Neuron (in vitro differentiated cells): Measurements from ENCODE around the gene NEDD4L.

ENCODE experiments used
- H2AFZ ChIP-seq: one replicate; pipeline ENCODE4 v1.6.1; 2013; ENCODE audit warnings: low read depth, mild to moderate bottlenecking, inconsistent platforms, low read length, moderate library complexity
- H3K27me3 ChIP-seq: one replicate; pipeline ENCODE4 v1.6.1; 2013; ENCODE audit warnings: low read length; ENCODE audit not compliant: insufficient read depth
- H3K36me3 ChIP-seq: one replicate; pipeline ENCODE4 v1.6.1; 2013; ENCODE audit warnings: low read length; ENCODE audit not compliant: insufficient read depth
- H3K4me1 ChIP-seq: one replicate; pipeline ENCODE4 v1.6.1; 2013; ENCODE audit warnings: low read length; ENCODE audit not compliant: insufficient read depth
- H3K4me3 ChIP-seq: 2 replicates; pipeline ENCODE4 v1.5.1; 2013; ENCODE audit warnings: mild to moderate bottlenecking, low read length, moderate library complexity
- H3K9me3 ChIP-seq: one replicate; pipeline ENCODE4 v1.6.1; 2013; ENCODE audit warnings: low read length

Gene NEDD4L

DNA sequence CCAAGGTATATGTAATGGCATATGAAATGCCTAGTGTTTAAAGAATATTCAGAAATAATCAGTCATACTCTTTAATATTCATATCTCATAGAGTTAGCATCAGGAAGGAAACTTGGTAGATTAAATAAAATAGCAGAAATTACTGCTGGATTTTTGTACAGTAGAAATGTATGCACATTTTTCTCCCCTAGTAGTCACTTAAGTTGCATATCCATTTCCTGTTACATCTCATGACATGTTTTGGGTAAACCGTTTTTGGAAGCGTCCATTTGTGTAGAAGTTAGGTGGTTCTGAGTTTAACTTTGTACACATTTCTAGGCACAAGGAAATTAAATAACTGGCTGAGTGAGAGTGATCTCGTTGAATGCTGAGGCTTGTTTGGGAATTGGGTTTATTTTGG lies 21.9 kb downstream of the NEDD4L start:
- Histone ChIP-seq H3K9me3 (peaks cover 4% of the 10 kb centered on the region), H3K4me1 (peaks cover 3% of the 10 kb centered on the region), H3K36me3 (no peaks in the 10 kb centered on the region), H3K27me3 (no peaks in the 10 kb centered on the region), H3K4me3 (no peak overlapping the region), H2AFZ (no peak overlapping the region)

- Histone ChIP-seq H3K4me3 (no peak overlapping the region), H3K4me1 (peaks cover 3% of the 10 kb centered on the region), H3K9me3 (peaks cover 4% of the 10 kb centered on the region), H3K36me3 (no peaks in the 10 kb centered on the region), H2AFZ (no peak overlapping the region), H3K27me3 (no peaks in the 10 kb centered on the region)
Observed at GRCh38 chr18:58067601-58068000, 23.6 kb downstream of the NEDD4L start.

DNA sequence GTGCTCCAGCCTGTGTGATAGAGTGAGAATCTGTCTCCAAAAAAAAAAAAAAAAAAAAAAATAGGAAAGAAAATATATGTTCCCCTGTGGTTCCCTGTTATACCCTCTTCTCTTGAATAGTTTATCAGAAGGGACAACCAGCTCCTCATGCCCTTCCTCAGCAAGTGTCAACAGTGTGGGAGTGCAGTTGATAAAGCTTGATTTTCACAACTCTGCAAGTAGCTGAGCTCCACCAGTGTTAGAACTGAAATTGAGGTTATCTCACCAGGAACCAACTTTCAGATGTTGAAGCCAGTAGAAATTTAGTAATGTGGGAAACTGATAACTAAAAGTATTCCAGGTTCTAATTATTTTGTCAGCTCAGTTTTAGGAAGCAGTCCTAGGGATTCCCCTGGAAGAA lies 25.1 kb downstream of the NEDD4L start:
- H3K4me3 ChIP-seq = no peak overlapping the region
- H3K36me3 ChIP-seq = no peaks in the 10 kb centered on the region
- peaks cover 7% of the 10 kb centered on the region for H3K9me3 ChIP-seq
- no peak overlapping the region for H2AFZ ChIP-seq
- H3K4me1 ChIP-seq = peaks cover 3% of the 10 kb centered on the region
- H3K27me3 ChIP-seq = no peaks in the 10 kb centered on the region

DNA sequence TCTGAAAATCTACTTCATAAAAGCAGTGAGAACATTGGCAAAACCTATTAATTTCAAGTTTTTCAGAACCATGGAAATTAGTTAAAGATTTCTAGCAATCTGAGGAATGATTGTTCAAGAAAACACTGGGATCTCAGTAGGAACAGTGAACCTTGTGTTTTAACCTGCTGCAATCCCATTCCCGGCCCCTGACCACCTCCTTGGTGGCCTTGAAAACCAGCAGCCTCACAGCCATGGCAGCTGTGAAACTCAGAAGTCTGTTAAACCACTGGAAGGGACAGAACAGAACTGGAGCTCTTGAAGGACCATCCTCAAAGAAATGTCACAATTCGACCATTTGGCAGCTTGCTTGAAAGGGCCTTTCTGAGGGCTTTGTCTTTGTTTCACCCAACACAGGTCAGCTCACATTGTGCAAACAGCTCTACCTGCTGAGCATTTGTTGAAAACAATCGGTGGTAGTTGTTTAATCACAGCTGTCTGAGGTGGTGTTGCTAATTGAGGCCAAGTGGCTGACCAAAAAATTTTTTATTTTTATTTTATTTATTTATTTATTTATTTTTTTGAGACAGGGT lies 25.8 kb downstream of the NEDD4L start:
- peaks cover 3% of the 10 kb centered on the region for H3K4me1 ChIP-seq
- no peaks in the 10 kb centered on the region for H3K36me3 ChIP-seq
- no peak overlapping the region for H3K4me3 ChIP-seq
- H3K27me3 ChIP-seq = no peaks in the 10 kb centered on the region
- peaks cover 7% of the 10 kb centered on the region for H3K9me3 ChIP-seq
- no peak overlapping the region for H2AFZ ChIP-seq

DNA sequence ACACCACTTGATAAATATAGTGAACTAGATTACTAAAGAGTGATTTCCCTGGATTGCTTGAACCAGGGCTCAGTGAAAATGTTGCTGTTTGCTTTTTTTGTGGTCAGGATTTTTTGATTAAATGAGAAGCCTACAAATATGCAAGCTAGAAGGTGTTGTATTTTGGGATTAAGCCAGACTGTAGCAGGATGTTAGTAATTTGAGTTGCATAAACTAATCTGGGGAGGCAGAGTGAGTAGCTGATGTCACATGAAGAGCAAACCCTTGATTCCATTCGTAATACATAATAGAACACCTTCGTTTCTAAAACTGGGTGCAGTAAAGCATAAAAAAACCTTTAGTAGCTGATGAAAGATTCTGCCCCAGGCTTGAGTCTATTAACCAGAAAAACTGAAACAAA lies 32.0 kb downstream of the NEDD4L start:
- Histone ChIP-seq H3K4me3 (no peak overlapping the region), H3K27me3 (no peaks in the 10 kb centered on the region), H2AFZ (no peak overlapping the region), H3K4me1 (no peaks in the 10 kb centered on the region), H3K36me3 (no peaks in the 10 kb centered on the region), H3K9me3 (peaks cover 3% of the 10 kb centered on the region)

DNA sequence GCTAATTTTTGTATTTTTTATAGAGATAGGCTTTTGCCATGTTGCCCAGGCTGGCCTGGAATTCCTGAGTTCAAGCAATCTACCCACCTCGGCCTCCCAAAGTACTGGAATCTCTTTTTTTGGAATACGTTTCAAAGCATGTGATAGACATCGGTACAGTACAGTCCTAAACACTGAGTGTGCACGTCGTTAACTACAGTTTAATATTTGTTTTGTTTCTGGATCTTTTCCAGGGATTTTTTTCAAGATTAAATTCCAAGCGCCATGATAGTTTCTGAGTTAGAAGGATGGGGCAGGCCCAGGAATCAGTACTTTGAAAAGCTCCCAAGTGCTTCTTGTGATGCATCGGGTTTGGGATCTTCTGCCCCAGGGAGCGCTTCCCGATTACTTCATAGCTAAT lies 33.3 kb downstream of the NEDD4L start:
- H3K4me3 ChIP-seq = no peak overlapping the region
- H3K27me3 ChIP-seq = no peaks in the 10 kb centered on the region
- H3K36me3 ChIP-seq = no peaks in the 10 kb centered on the region
- no peaks in the 10 kb centered on the region for H3K4me1 ChIP-seq
- peaks cover 3% of the 10 kb centered on the region for H3K9me3 ChIP-seq
- no peak overlapping the region for H2AFZ ChIP-seq

GRCh38 chr18:58078889-58079573 lies 35.0 kb downstream of the NEDD4L start:
- Histone ChIP-seq H3K4me3 (no peak overlapping the region), H3K36me3 (no peaks in the 10 kb centered on the region), H2AFZ (no peak overlapping the region), H3K4me1 (no peaks in the 10 kb centered on the region), H3K9me3 (no peaks in the 10 kb centered on the region), H3K27me3 (no peaks in the 10 kb centered on the region)

- Histone ChIP-seq H2AFZ (no peak overlapping the region), H3K4me3 (no peak overlapping the region), H3K36me3 (no peaks in the 10 kb centered on the region), H3K27me3 (no peaks in the 10 kb centered on the region), H3K4me1 (no peaks in the 10 kb centered on the region), H3K9me3 (no peaks in the 10 kb centered on the region)
Observed at GRCh38 chr18:58080451-58080850, 36.4 kb downstream of the NEDD4L start.

DNA sequence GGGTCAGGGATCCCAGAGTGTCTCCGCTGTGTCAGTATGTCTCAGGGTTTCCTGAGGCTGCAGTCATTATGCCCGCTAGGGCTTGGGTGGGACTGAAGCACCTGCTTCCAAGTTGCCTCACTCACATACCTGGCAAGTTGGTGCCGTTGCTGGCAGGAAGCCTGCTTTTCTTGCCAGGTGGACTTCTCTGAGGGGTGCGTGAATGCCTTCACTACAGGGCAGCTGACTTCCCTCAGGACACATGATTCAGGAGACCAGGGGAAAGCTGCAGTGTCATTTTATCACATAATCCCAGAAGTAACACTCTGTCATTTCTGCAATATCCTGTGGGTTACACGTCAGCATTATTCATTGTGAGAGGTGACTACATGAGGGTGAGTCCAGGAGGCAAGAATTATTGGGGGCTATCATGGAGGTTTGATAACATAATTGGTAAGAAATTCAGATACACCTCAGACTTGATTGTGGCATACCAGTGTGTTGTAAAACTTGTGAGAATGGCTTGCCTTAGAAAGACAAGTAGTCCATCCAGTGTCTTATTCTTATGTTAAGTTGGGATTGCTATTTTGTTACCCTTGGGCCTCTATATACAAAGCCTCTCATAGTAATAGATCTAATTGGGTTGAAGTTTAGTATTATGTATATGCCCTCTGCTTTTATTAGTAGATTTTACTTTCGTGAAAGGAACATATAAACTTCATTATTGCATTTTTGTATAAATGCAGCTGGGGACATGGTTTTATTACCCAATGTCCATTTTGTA lies 44.1 kb downstream of the NEDD4L start:
- Histone ChIP-seq H2AFZ (no peak overlapping the region), H3K4me1 (no peaks in the 10 kb centered on the region), H3K4me3 (no peak overlapping the region)

GRCh38 chr18:58088691-58089065 lies 44.7 kb downstream of the NEDD4L start:
- Histone ChIP-seq H3K27me3 (no peaks in the 10 kb centered on the region), H3K9me3 (no peaks in the 10 kb centered on the region), H3K4me1 (no peaks in the 10 kb centered on the region), H3K4me3 (no peak overlapping the region), H3K36me3 (no peaks in the 10 kb centered on the region), H2AFZ (no peak overlapping the region)

More for the DNA sequence above, 44.1 kb downstream of the NEDD4L start:
- Histone ChIP-seq H3K36me3 (no peaks in the 10 kb centered on the region), H3K27me3 (no peaks in the 10 kb centered on the region), H3K9me3 (no peaks in the 10 kb centered on the region)

DNA sequence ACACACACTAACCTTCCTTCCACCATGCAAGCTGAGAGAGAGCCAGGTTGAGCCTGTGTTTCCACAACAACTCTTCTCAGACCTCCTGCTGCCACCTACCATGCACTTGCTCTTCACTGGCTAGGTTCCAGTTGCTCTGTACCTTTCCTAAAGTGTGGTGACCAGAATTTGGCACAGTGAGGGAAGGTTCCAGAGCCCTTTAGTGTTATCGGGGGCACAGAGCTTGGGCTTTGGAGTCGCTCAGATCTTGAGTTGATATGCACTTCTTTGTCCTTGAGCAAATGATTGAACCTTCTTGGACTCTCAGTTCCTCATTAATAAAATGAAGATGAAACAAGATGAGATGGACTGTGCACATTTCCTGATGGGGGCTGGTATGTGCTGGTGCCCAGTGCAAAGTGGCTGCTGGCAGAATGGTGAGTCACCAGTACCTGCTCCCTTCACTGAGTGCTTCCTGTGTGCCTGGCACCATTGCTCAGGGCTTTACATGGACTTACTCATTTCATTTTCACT lies 47.1 kb downstream of the NEDD4L start:
- Histone ChIP-seq H3K4me3 (no peak overlapping the region), H3K36me3 (no peaks in the 10 kb centered on the region), H2AFZ (no peak overlapping the region), H3K4me1 (no peaks in the 10 kb centered on the region), H3K27me3 (no peaks in the 10 kb centered on the region), H3K9me3 (peaks cover 3% of the 10 kb centered on the region)

DNA sequence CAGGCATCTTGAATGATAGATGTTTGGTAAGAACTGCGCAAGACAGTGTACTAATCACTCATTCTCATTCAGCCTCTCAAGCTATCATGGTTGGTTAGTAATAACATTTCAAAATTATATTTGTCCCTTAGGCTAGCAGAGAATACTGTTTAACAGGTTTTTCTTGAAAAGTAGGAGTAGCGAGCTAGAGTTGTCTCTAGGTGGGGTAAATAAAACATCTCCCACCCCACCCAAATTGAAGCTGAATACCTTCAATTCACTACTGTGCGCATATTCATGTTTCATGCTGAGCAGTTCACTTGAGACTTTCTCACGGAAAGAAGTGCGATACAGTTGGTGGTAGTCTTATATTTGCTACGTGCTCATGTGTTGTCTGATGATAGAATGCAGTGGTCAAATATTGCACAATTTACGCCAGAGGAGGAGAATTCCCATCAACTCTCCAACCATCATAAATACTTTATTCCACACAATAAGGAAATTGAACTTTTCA lies 49.3 kb downstream of the NEDD4L start:
- no peak overlapping the region for H3K4me3 ChIP-seq
- H3K27me3 ChIP-seq = no peaks in the 10 kb centered on the region
- H3K36me3 ChIP-seq = no peaks in the 10 kb centered on the region
- H2AFZ ChIP-seq = no peak overlapping the region
- H3K4me1 ChIP-seq = no peaks in the 10 kb centered on the region
- H3K9me3 ChIP-seq = peaks cover 3% of the 10 kb centered on the region

- peaks cover 3% of the 10 kb centered on the region for H3K9me3 ChIP-seq
- no peaks in the 10 kb centered on the region for H3K36me3 ChIP-seq
- no peaks in the 10 kb centered on the region for H3K27me3 ChIP-seq
- H3K4me3 ChIP-seq = no peak overlapping the region
- no peak overlapping the region for H2AFZ ChIP-seq
- H3K4me1 ChIP-seq = no peaks in the 10 kb centered on the region
Observed at GRCh38 chr18:58095222-58095621, 51.2 kb downstream of the NEDD4L start.
